Astrocyte (in vitro differentiated cells and primary cell): ENCODE results near the gene VOPP1. TPM values are rescaled to one million over a fixed set of nuclear protein-coding genes. Genes with fewer than 3 reads are reported as not detected.

Experiments
- DNase-seq: peaks from one replicate; pipeline ENCODE4 v3.0.0-alpha.2; 2010; ENCODE audit warnings: low read depth
- FAIRE-seq: peaks from 2 replicates; lab custom pipeline; 2011; peaks lifted over from hg19 to GRCh38; lab: Jason Lieb, UNC
- H2AFZ ChIP-seq: 2 replicates; pipeline ENCODE4 v1.6.0; 2012; ENCODE audit warnings: low read depth, low read length, inconsistent platforms
- H3K27ac ChIP-seq: 2 replicates; pipeline ENCODE4 v1.5.1; 2011; ENCODE audit warnings: low read depth, low read length, inconsistent platforms
- H3K27me3 ChIP-seq: 2 replicates; pipeline ENCODE4 v1.6.0; 2011; ENCODE audit warnings: low read length, inconsistent platforms; ENCODE audit not compliant: insufficient read depth
- H3K36me3 ChIP-seq: 2 replicates; pipeline ENCODE4 v1.5.1; 2011; ENCODE audit warnings: low read length, inconsistent platforms; ENCODE audit not compliant: insufficient read depth
- H3K4me1 ChIP-seq: 2 replicates; pipeline ENCODE4 v1.5.1; 2011; ENCODE audit warnings: low read length, inconsistent platforms; ENCODE audit not compliant: insufficient read depth
- H3K4me2 ChIP-seq: 2 replicates; pipeline ENCODE4 v1.6.0; 2012; ENCODE audit warnings: low read length, inconsistent platforms
- H3K4me3 ChIP-seq: 2 replicates; pipeline ENCODE4 v1.5.1; 2011; ENCODE audit warnings: low read depth, mild to moderate bottlenecking, low read length, inconsistent platforms; ENCODE audit not compliant: insufficient read depth
- H3K79me2 ChIP-seq: 2 replicates; pipeline ENCODE4 v1.6.0; 2012; ENCODE audit warnings: mild to moderate bottlenecking, low read length, inconsistent platforms; ENCODE audit not compliant: insufficient read depth
- H3K9ac ChIP-seq: 2 replicates; pipeline ENCODE4 v1.6.0; 2012; ENCODE audit warnings: mild to moderate bottlenecking, low read length, inconsistent platforms
- H3K9me3 ChIP-seq: 2 replicates; pipeline ENCODE4 v1.5.1; 2012; ENCODE audit warnings: low read depth, mild to moderate bottlenecking, low read length, inconsistent platforms; ENCODE audit not compliant: insufficient read depth
- H4K20me1 ChIP-seq: 2 replicates; pipeline ENCODE4 v1.6.0; 2012; ENCODE audit warnings: low read length, inconsistent platforms; ENCODE audit not compliant: insufficient read depth
- H3K27ac Mint-ChIP-seq: one replicate; pipeline ENCODE4 v1.8.0; 2021; ENCODE audit warnings: mild to moderate bottlenecking, mixed read lengths; ENCODE audit not compliant: unreplicated experiment
- H3K27me3 Mint-ChIP-seq: one replicate; pipeline ENCODE4 v1.8.0; 2021; ENCODE audit warnings: low read depth, mixed read lengths; ENCODE audit not compliant: unreplicated experiment
- H3K36me3 Mint-ChIP-seq: one replicate; pipeline ENCODE4 v1.8.0; 2021; ENCODE audit warnings: low read depth, mixed read lengths; ENCODE audit not compliant: unreplicated experiment
- H3K4me1 Mint-ChIP-seq: one replicate; pipeline ENCODE4 v1.8.0; 2021; ENCODE audit warnings: low read depth, mixed read lengths; ENCODE audit not compliant: unreplicated experiment
- H3K4me3 Mint-ChIP-seq: one replicate; pipeline ENCODE4 v1.8.0; 2021; ENCODE audit warnings: mild to moderate bottlenecking, moderate library complexity, mixed read lengths; ENCODE audit not compliant: unreplicated experiment
- H3K9me3 Mint-ChIP-seq: one replicate; pipeline ENCODE4 v1.8.0; 2021; ENCODE audit warnings: mild to moderate bottlenecking, mixed read lengths; ENCODE audit not compliant: unreplicated experiment
- EZH2 ChIP-seq: IDR thresholded peaks from 2 replicates; pipeline ENCODE4 v1.6.1; 2012; ENCODE audit warnings: mild to moderate bottlenecking, low read length, inconsistent platforms; ENCODE audit not compliant: insufficient read depth
- total RNA-seq: library from RNA; stranded (reverse); gene quantifications from 2 replicates; pipeline ENCODE4 v1.2.1, GENCODE V29; 2021
- TF ChIP-seq, protein P1 (sequence below): IDR thresholded peaks from 2 replicates; pipeline ENCODE4 v1.5.1; 2011; ENCODE audit warnings: low read depth, mild to moderate bottlenecking, inconsistent platforms, low read length, moderate library complexity; ENCODE audit not compliant: insufficient read depth

VOPP1 gene
- total RNA-seq, 1 donor from 2014 or later = 133 TPM

DNA sequence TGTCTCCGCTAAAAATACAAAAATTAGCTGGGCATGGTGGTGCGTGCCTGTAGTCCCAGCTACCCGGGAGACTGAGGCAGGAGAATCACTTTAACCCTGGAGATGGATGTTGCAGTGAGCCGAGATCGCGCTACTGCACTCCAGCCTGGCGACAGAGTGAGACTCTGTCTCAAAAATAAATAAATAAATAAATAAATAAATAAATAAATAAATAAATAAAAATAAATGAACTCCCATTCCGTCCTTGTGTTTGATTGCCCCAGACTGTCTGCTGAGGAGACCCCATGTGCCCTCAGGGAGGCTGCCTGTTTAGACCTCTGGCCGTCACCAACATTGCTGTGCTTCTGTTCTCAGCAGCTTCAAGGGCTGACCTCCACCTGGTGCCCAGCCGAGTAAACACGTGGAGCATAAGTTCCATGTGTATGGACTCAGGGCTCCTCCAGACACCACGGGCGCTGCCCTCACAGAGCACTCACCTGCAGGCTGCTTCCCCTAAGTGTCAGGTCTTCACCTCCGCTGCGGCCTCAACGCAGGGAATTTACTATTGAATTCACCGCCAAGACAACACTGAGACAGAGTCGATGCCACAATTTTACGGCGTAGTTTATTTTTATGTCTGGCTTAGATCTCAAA is 32.0 kb downstream of the VOPP1 start:
- H3K36me3 Mint-ChIP-seq = peaks cover 15% of the 10 kb centered on the region
- Histone ChIP-seq H3K9me3 (no peaks in the 10 kb centered on the region), H3K4me1 (peaks cover 29% of the 10 kb centered on the region), H3K79me2 (peaks cover 87% of the 10 kb centered on the region), H4K20me1 (peaks cover 90% of the 10 kb centered on the region), H3K36me3 (no peaks in the 10 kb centered on the region), H3K27me3 (no peaks in the 10 kb centered on the region), H3K4me2 (no peak overlapping the region), H2AFZ (no peak overlapping the region), H3K27ac (no peak overlapping the region), H3K4me3 (no peak overlapping the region), H3K9ac (no peak overlapping the region)
- peaks cover 44% of the 10 kb centered on the region for H3K4me1 Mint-ChIP-seq
- FAIRE-seq (no peak), DNase-seq (no peak)
- no peak overlapping the region for H3K4me3 Mint-ChIP-seq
- H3K27me3 Mint-ChIP-seq = no peaks in the 10 kb centered on the region
- TF ChIP-seq, protein P1, sequence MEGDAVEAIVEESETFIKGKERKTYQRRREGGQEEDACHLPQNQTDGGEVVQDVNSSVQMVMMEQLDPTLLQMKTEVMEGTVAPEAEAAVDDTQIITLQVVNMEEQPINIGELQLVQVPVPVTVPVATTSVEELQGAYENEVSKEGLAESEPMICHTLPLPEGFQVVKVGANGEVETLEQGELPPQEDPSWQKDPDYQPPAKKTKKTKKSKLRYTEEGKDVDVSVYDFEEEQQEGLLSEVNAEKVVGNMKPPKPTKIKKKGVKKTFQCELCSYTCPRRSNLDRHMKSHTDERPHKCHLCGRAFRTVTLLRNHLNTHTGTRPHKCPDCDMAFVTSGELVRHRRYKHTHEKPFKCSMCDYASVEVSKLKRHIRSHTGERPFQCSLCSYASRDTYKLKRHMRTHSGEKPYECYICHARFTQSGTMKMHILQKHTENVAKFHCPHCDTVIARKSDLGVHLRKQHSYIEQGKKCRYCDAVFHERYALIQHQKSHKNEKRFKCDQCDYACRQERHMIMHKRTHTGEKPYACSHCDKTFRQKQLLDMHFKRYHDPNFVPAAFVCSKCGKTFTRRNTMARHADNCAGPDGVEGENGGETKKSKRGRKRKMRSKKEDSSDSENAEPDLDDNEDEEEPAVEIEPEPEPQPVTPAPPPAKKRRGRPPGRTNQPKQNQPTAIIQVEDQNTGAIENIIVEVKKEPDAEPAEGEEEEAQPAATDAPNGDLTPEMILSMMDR = no peak
- no peak for TF ChIP-seq EZH2
- H3K9me3 Mint-ChIP-seq = peaks cover 4% of the 10 kb centered on the region
- no peak overlapping the region for H3K27ac Mint-ChIP-seq

DNA sequence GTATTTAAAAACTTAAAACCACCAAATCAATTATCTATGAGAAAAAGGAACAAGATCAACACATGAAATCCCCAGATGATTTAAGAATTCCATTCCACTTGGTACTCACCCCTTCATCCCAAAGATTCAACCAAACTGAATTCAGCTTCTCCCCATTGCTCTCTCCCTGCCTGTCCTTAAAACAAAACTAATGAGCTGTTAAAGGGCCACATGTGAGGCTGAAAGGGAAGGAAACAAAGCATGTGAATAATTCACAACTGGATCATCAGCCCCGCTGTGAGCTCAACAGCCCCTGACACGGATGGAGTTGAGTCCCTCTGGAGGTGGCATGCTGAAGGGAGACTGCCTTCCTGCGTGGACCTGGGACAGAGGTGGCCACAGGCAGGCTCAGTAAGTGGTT is 32.9 kb downstream of the VOPP1 start:
- Histone ChIP-seq H3K9me3 (no peaks in the 10 kb centered on the region), H3K79me2 (peaks cover 86% of the 10 kb centered on the region), H3K4me3 (no peak overlapping the region), H2AFZ (no peak overlapping the region), H3K27ac (peak overlapping the region; percentile 39), H4K20me1 (peaks cover 91% of the 10 kb centered on the region), H3K36me3 (no peaks in the 10 kb centered on the region), H3K27me3 (no peaks in the 10 kb centered on the region), H3K9ac (peak overlapping the region; percentile 4), H3K4me1 (peaks cover 35% of the 10 kb centered on the region), H3K4me2 (peak overlapping the region; percentile 30)
- no peak for FAIRE-seq
- peaks cover 46% of the 10 kb centered on the region for H3K4me1 Mint-ChIP-seq
- DNase-seq = peak; percentile 27
- peaks cover 14% of the 10 kb centered on the region for H3K36me3 Mint-ChIP-seq
- H3K4me3 Mint-ChIP-seq = no peak overlapping the region
- peaks cover 4% of the 10 kb centered on the region for H3K9me3 Mint-ChIP-seq
- peak overlapping the region; percentile 58 for H3K27ac Mint-ChIP-seq
- TF ChIP-seq, protein P1 = no peak
- no peak for TF ChIP-seq EZH2
- no peaks in the 10 kb centered on the region for H3K27me3 Mint-ChIP-seq

DNA sequence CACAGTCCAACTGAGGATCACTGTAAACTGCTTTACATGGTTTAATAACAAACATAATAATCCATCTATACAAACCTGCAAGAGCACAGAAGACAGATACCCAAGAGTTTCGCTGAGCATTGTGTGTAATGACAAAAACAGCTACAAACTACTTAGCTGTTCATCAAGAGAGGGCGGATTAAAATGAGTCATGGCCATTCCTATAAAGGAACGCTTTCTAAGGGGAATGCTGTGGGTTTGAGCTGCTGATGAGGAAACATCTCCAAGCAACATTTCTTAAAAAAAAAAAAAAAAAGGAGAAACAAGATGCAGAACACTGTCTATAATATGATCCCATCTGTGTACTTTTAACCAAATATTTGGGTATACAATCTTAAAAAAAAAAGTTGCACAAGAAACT is 33.8 kb downstream of the VOPP1 start:
- no peak overlapping the region for H3K27ac Mint-ChIP-seq
- H3K27ac ChIP-seq = peak overlapping the region; percentile 22

More for the DNA sequence above, 33.8 kb downstream of the VOPP1 start:
- Histone ChIP-seq H3K79me2 (peaks cover 85% of the 10 kb centered on the region), H3K27me3 (no peaks in the 10 kb centered on the region), H3K36me3 (no peaks in the 10 kb centered on the region), H3K4me2 (peak overlapping the region; percentile 62), H3K4me3 (no peak overlapping the region), H4K20me1 (peaks cover 91% of the 10 kb centered on the region), H2AFZ (no peak overlapping the region), H3K9ac (no peak overlapping the region), H3K4me1 (peaks cover 44% of the 10 kb centered on the region), H3K9me3 (no peaks in the 10 kb centered on the region)
- H3K36me3 Mint-ChIP-seq = peaks cover 10% of the 10 kb centered on the region
- peak; percentile 74 for FAIRE-seq
- peaks cover 4% of the 10 kb centered on the region for H3K9me3 Mint-ChIP-seq
- DNase-seq = peak; percentile 97
- peaks cover 50% of the 10 kb centered on the region for H3K4me1 Mint-ChIP-seq
- H3K4me3 Mint-ChIP-seq = no peak overlapping the region
- no peak for TF ChIP-seq EZH2
- TF ChIP-seq, protein P1 = no peak
- no peaks in the 10 kb centered on the region for H3K27me3 Mint-ChIP-seq
